ENCODE measurements around the gene CDC34. TPM values are rescaled to one million over a fixed set of nuclear protein-coding genes. Genes with fewer than 3 reads are reported as not detected.

CDC34 gene
- total RNA-seq, 1 donor from 2014 or later = 56.6 TPM

- Mint-ChIP-seq H3K4me3 (no peak overlapping the region), H3K36me3 (ENCODE audit: low read depth) (peaks cover 9% of the 10 kb centered on the region), H3K9me3 (no peaks in the 10 kb centered on the region), H3K27ac (no peak overlapping the region), H3K4me1 (ENCODE audit: low read depth) (peaks cover 14% of the 10 kb centered on the region), H3K27me3 (ENCODE audit: insufficient read depth) (no peaks in the 10 kb centered on the region)
- DNase-seq (ENCODE audit: low spot score) = no peak
- intact Hi-C loops (cut with micrococcal nuclease) = no loop called here
Measured at GRCh38 chr19:547836-548720, 16.5 kb downstream of the CDC34 start.

GRCh38 chr19:548886-549830, 17.6 kb downstream of the CDC34 start:
- DNase-seq (ENCODE audit: low spot score) = no peak
- no peaks in the 10 kb centered on the region for H3K27me3 Mint-ChIP-seq (ENCODE audit: insufficient read depth)
- intact Hi-C loops (cut with micrococcal nuclease) = no loop called here
- no peaks in the 10 kb centered on the region for H3K9me3 Mint-ChIP-seq
- no peak overlapping the region for H3K4me3 Mint-ChIP-seq
- no peak overlapping the region for H3K27ac Mint-ChIP-seq
- H3K4me1 Mint-ChIP-seq (ENCODE audit: low read depth) = peaks cover 9% of the 10 kb centered on the region
- H3K36me3 Mint-ChIP-seq (ENCODE audit: low read depth) = peaks cover 2% of the 10 kb centered on the region

GRCh38 chr19:554817-555216, 23.3 kb downstream of the CDC34 start:
- Mint-ChIP-seq H3K27ac (no peak overlapping the region), H3K4me1 (ENCODE audit: low read depth) (no peaks in the 10 kb centered on the region), H3K9me3 (no peaks in the 10 kb centered on the region), H3K4me3 (no peak overlapping the region), H3K36me3 (ENCODE audit: low read depth) (no peaks in the 10 kb centered on the region), H3K27me3 (ENCODE audit: insufficient read depth) (no peaks in the 10 kb centered on the region)
- intact Hi-C loops (cut with micrococcal nuclease) = no loop called here
- DNase-seq (ENCODE audit: low spot score) = no peak

- Mint-ChIP-seq H3K9me3 (no peaks in the 10 kb centered on the region), H3K4me1 (ENCODE audit: low read depth) (no peaks in the 10 kb centered on the region), H3K27ac (no peak overlapping the region), H3K4me3 (no peak overlapping the region), H3K36me3 (ENCODE audit: low read depth) (no peaks in the 10 kb centered on the region), H3K27me3 (ENCODE audit: insufficient read depth) (no peaks in the 10 kb centered on the region)
- no peak for DNase-seq (ENCODE audit: low spot score)
- intact Hi-C loops (cut with micrococcal nuclease) = no loop called here
Measured at GRCh38 chr19:555474-555808, 23.9 kb downstream of the CDC34 start.

- no peak for DNase-seq (ENCODE audit: low spot score)
- Mint-ChIP-seq H3K4me3 (no peak overlapping the region), H3K4me1 (ENCODE audit: low read depth) (no peaks in the 10 kb centered on the region), H3K27ac (no peak overlapping the region), H3K36me3 (ENCODE audit: low read depth) (no peaks in the 10 kb centered on the region), H3K9me3 (no peaks in the 10 kb centered on the region), H3K27me3 (ENCODE audit: insufficient read depth) (peaks cover 2% of the 10 kb centered on the region)
- intact Hi-C loops (cut with micrococcal nuclease) = no loop called here
Measured at GRCh38 chr19:556611-557382, 25.2 kb downstream of the CDC34 start.

GRCh38 chr19:558770-559439, 27.3 kb downstream of the CDC34 start:
- Mint-ChIP-seq H3K27ac (no peak overlapping the region), H3K4me1 (ENCODE audit: low read depth) (no peaks in the 10 kb centered on the region), H3K4me3 (no peak overlapping the region), H3K9me3 (no peaks in the 10 kb centered on the region), H3K36me3 (ENCODE audit: low read depth) (no peaks in the 10 kb centered on the region), H3K27me3 (ENCODE audit: insufficient read depth) (peaks cover 2% of the 10 kb centered on the region)
- DNase-seq (ENCODE audit: low spot score) = no peak
- intact Hi-C loops (cut with micrococcal nuclease) = no loop called here

- H3K4me1 Mint-ChIP-seq (ENCODE audit: low read depth) = no peaks in the 10 kb centered on the region
- H3K9me3 Mint-ChIP-seq = no peaks in the 10 kb centered on the region
- H3K27ac Mint-ChIP-seq = no peak overlapping the region
- no peak for DNase-seq (ENCODE audit: low spot score)
- H3K27me3 Mint-ChIP-seq (ENCODE audit: insufficient read depth) = peaks cover 2% of the 10 kb centered on the region
- no peak overlapping the region for H3K4me3 Mint-ChIP-seq
- intact Hi-C loops (cut with micrococcal nuclease) = no loop called here
- no peaks in the 10 kb centered on the region for H3K36me3 Mint-ChIP-seq (ENCODE audit: low read depth)
Measured at GRCh38 chr19:560121-560520, 28.6 kb downstream of the CDC34 start.

- Mint-ChIP-seq H3K4me1 (ENCODE audit: low read depth) (peaks cover 6% of the 10 kb centered on the region), H3K4me3 (no peak overlapping the region), H3K36me3 (ENCODE audit: low read depth) (no peaks in the 10 kb centered on the region), H3K27ac (no peak overlapping the region), H3K27me3 (ENCODE audit: insufficient read depth) (peaks cover 6% of the 10 kb centered on the region), H3K9me3 (no peaks in the 10 kb centered on the region)
- intact Hi-C loops (cut with micrococcal nuclease) = no loop called here
- no peak for DNase-seq (ENCODE audit: low spot score)
Measured at GRCh38 chr19:566403-566802, 34.8 kb downstream of the CDC34 start.

- Mint-ChIP-seq H3K9me3 (no peaks in the 10 kb centered on the region), H3K4me3 (no peak overlapping the region), H3K27me3 (ENCODE audit: insufficient read depth) (peaks cover 6% of the 10 kb centered on the region), H3K4me1 (ENCODE audit: low read depth) (peaks cover 9% of the 10 kb centered on the region), H3K36me3 (ENCODE audit: low read depth) (no peaks in the 10 kb centered on the region), H3K27ac (no peak overlapping the region)
- DNase-seq (ENCODE audit: low spot score) = no peak
- intact Hi-C loops (cut with micrococcal nuclease) = no loop called here
Measured at GRCh38 chr19:566844-567243, 35.3 kb downstream of the CDC34 start.

GRCh38 chr19:567296-567900, 35.8 kb downstream of the CDC34 start:
- DNase-seq (ENCODE audit: low spot score) = no peak
- H3K27ac Mint-ChIP-seq = peak overlapping the region; percentile 13
- H3K27me3 Mint-ChIP-seq (ENCODE audit: insufficient read depth) = peaks cover 6% of the 10 kb centered on the region
- H3K36me3 Mint-ChIP-seq (ENCODE audit: low read depth) = no peaks in the 10 kb centered on the region
- H3K4me3 Mint-ChIP-seq = no peak overlapping the region
- intact Hi-C loops (cut with micrococcal nuclease) = no loop called here
- peaks cover 14% of the 10 kb centered on the region for H3K4me1 Mint-ChIP-seq (ENCODE audit: low read depth)
- H3K9me3 Mint-ChIP-seq = no peaks in the 10 kb centered on the region

GRCh38 chr19:570251-570686, 38.7 kb downstream of the CDC34 start:
- H3K4me3 Mint-ChIP-seq = peak overlapping the region; percentile 62
- peak overlapping the region; percentile 87 for H3K27ac Mint-ChIP-seq
- DNase-seq (ENCODE audit: low spot score) = no peak
- H3K27me3 Mint-ChIP-seq (ENCODE audit: insufficient read depth) = peaks cover 6% of the 10 kb centered on the region
- no peaks in the 10 kb centered on the region for H3K9me3 Mint-ChIP-seq
- intact Hi-C loops (cut with micrococcal nuclease) = no loop called here
- peaks cover 4% of the 10 kb centered on the region for H3K36me3 Mint-ChIP-seq (ENCODE audit: low read depth)
- peaks cover 25% of the 10 kb centered on the region for H3K4me1 Mint-ChIP-seq (ENCODE audit: low read depth)
